Retinal pigment epithelial cell (primary cell): ENCODE data around the gene HOXA3.

Experiments
- DNase-seq: peaks from one replicate; pipeline ENCODE4 v3.0.0-alpha.2; 2010; ENCODE audit warnings: low read depth
- H3K4me3 ChIP-seq: 2 replicates; pipeline ENCODE4 v1.5.1; 2011; ENCODE audit warnings: mild to moderate bottlenecking, low read length, control low read depth, moderate library complexity
- TF ChIP-seq, protein P1 (sequence below): conservative IDR thresholded peaks from 2 replicates; pipeline ENCODE4 v1.5.1; 2011; ENCODE audit warnings: low read depth, low read length, control low read depth, inconsistent platforms

HOXA3 gene

DNA sequence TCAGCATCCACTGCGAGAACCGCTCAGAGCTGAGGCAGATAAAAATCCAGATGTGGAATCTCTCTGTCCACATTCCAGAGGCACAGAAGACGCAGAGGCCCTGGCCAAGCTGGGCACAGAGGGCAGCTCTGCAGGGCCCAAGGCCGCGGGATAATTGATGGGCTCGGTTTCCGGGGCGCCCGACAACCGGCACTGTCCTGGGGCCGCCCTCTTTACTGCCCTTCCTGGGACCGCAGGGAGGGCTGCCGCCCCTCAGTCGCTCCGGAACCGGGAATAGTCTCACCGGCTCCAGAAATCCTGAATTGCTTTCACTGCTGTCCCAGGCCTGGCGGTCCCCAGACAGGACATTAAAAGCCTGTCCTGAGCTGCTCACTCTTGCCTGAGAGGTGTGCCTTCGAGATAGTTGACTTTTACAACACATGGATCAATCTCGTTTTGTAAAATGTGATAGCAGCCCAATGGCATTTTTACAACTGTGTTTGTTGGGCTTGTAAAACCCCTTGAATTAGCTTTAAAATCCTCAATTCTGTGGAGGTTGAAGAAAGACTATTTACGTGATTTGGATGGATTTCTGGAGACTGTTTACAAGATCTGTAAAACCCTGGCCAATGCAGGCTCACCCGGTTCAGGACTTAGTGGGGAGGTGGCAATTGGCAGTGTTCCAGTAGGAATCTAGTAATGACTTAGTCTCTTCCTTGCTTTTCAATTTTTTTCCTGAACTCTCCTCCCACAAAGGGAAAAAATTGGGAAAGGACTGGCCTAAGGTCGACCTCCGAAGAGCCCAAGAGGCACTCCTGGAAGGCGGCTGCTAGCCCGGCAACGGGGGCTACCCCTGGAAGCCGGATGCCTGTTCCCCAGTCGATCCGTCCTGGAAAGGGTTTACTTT lies 3.4 kb downstream of the HOXA3 start:
- DNase-seq = no peak
- no peak overlapping the region for H3K4me3 ChIP-seq

GRCh38 chr7:27148031-27148755 lies 4.2 kb downstream of the HOXA3 start:
- TF ChIP-seq, protein P1, sequence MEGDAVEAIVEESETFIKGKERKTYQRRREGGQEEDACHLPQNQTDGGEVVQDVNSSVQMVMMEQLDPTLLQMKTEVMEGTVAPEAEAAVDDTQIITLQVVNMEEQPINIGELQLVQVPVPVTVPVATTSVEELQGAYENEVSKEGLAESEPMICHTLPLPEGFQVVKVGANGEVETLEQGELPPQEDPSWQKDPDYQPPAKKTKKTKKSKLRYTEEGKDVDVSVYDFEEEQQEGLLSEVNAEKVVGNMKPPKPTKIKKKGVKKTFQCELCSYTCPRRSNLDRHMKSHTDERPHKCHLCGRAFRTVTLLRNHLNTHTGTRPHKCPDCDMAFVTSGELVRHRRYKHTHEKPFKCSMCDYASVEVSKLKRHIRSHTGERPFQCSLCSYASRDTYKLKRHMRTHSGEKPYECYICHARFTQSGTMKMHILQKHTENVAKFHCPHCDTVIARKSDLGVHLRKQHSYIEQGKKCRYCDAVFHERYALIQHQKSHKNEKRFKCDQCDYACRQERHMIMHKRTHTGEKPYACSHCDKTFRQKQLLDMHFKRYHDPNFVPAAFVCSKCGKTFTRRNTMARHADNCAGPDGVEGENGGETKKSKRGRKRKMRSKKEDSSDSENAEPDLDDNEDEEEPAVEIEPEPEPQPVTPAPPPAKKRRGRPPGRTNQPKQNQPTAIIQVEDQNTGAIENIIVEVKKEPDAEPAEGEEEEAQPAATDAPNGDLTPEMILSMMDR = no peak
- no peak for DNase-seq
- H3K4me3 ChIP-seq = no peak overlapping the region

More for the DNA sequence above, 3.4 kb downstream of the HOXA3 start:
- TF ChIP-seq, protein P1 = no peak

DNA sequence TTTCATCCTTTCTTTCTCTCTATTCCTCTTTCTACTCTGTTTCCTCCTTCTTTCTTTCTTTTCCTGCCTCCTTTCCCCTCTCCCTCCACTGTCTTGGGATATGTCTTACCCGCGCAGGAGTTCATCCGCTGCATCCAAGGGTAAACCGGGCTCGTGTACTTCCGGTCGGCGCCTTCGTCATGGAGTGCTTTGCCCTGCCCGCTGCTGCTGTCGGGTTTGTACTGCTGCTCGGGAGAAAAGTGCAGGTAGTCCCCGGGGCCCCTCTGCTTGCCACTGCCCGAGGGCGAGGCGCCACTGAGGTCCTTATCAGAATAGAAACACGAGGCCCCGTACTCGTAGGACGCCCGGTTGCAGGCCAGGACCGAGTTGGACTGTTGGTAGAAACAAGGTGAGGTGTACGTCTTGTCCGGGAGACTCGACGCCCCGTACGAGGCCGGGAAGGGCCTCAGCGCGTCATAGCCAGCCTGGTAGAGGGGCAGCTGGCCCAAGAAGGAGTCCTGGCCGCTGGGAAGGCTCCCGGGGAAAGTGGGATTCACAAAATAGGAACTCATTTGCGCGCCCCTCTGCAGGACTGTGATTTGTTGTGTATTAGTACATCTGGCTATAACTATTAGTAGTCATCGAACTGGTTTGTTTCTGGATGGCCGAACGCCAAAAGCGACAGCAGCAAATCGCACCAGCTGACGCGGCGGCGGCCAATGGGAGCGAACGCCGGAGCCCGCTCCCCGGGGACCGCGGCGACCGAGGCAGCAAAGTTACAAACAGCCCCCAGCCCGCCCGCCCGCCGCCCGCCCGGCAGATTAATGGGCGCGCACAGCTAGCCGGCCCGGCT lies 5.0 kb downstream of the HOXA3 start, which contains the start of gene HOXA6:
TSS of gene HOXA6 (minus strand) at position 576 of the 832 bp plus-strand sequence. CDS start at position 551, 25 bp downstream.
- H3K4me3 ChIP-seq = no peak within 1 kb of the TSS
- no peak for DNase-seq
- TF ChIP-seq, protein P1 = no peak

GRCh38 chr7:27146491-27147198 lies 5.7 kb downstream of the HOXA3 start:
- DNase-seq = no peak
- H3K4me3 ChIP-seq = no peak overlapping the region
- TF ChIP-seq, protein P1 = no peak

- H3K4me3 ChIP-seq = no peak overlapping the region
- TF ChIP-seq, protein P1 = no peak
- DNase-seq = no peak
Observed at GRCh38 chr7:27145914-27146412, 6.4 kb downstream of the HOXA3 start.

GRCh38 chr7:27145165-27145913 lies 7.0 kb downstream of the HOXA3 start:
- H3K4me3 ChIP-seq = no peak overlapping the region
- DNase-seq = no peak
- TF ChIP-seq, protein P1 = no peak
